Gastrocnemius medialis (tissue), 4 donors: Measurements from ENCODE around the gene PMVK.

Source experiments
- POLR2A ChIP-seq, 2 donors: fragments of 450-650 bp; IDR thresholded peaks; one replicate each; pipeline ENCODE4 v1.6.1; 2017; ENCODE audit warnings: antibody characterized with exemption in 2 of 2, mild to moderate bottlenecking in 2 of 2, moderate library complexity in 2 of 2
- TF ChIP-seq, protein P1 (sequence below), 5 experiments: fragments of 450-650 bp in 3 of 5; fragments of 200-600 bp in 2 of 5; sonication (generic) in 2 of 5; IDR thresholded peaks in 4 of 5; conservative IDR thresholded peaks in 1 of 5; 1 replicate in 4 of 5; 2 replicates in 1 of 5; pipeline ENCODE4 v1.5.1; 2016 to 2019; ENCODE audit warnings: antibody characterized with exemption in 5 of 5, mild to moderate bottlenecking in 3 of 5, moderate library complexity in 3 of 5

DNA sequence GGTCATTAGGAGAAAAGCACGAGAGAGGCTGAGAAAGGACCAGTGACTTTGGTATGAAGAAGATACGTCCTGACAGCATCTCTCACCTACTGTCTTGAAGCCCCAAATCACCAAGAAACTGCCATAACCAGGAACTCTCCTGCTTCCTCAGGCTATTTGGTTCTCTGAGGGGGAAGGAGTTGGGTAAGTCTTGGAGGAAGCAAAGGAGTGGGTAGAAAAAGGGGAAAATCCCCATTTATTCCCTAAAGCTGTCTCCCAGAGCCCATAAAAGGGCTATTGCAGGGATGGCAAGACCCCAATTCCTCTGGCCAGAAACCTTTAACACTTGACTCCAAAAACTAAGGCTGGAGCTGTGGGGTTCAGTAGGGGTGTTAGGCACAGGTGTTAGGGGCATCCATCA, 21.5 kb upstream of the PMVK start:
- TF ChIP-seq, protein P1, sequence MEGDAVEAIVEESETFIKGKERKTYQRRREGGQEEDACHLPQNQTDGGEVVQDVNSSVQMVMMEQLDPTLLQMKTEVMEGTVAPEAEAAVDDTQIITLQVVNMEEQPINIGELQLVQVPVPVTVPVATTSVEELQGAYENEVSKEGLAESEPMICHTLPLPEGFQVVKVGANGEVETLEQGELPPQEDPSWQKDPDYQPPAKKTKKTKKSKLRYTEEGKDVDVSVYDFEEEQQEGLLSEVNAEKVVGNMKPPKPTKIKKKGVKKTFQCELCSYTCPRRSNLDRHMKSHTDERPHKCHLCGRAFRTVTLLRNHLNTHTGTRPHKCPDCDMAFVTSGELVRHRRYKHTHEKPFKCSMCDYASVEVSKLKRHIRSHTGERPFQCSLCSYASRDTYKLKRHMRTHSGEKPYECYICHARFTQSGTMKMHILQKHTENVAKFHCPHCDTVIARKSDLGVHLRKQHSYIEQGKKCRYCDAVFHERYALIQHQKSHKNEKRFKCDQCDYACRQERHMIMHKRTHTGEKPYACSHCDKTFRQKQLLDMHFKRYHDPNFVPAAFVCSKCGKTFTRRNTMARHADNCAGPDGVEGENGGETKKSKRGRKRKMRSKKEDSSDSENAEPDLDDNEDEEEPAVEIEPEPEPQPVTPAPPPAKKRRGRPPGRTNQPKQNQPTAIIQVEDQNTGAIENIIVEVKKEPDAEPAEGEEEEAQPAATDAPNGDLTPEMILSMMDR (IDR thresholded peaks at IDR 0.05 in 4 of 5, conservative IDR thresholded peaks at IDR 0.05 in 1 of 5), result no peak
- TF ChIP-seq POLR2A (IDR thresholded peaks at IDR 0.05), result no peak
